Activated CD8-positive, alpha-beta T cell treated with anti-CD3 and anti-CD28 coated beads, Interleukin-2, amount 10 ng/mL, durations not matched to agents 7 days and 5 days (primary cell): ENCODE data around the gene AKAP17A. TPM values are rescaled to one million over a fixed set of nuclear protein-coding genes. Genes with fewer than 3 reads are reported as not detected.
"Not testable (repeated sequence)": the region's sequence is repeated elsewhere in the genome, so short reads cannot be mapped to it uniquely, and the experiment has no call there.

Source experiments
- ATAC-seq: fragments of 150-1000 bp; cut with Tn5 transposase; one replicate; pipeline ENCODE4 v1.10.0; 2021; ENCODE audit warnings: moderate library complexity
- CTCF ChIA-PET: fragments of 350-600 bp; sonication (Branson Sonifier 250); formaldehyde crosslinking; loops from one replicate; lab custom pipeline; 2021; ENCODE audit warnings: antibody characterized with exemption; lab: Charles Lee
- POLR2A ChIA-PET: fragments of 350-600 bp; sonication (Branson Sonifier 250); formaldehyde crosslinking; loops from one replicate; lab custom pipeline; 2021; ENCODE audit warnings: antibody characterized with exemption; lab: Charles Lee
- DNase-seq: peaks from one replicate; pipeline ENCODE4 v3.0.0-alpha.2; 2020
- H3K27ac Mint-ChIP-seq: one replicate; pipeline ENCODE4 v1.8.0; 2021; ENCODE audit warnings: mild to moderate bottlenecking, mixed read lengths
- H3K27me3 Mint-ChIP-seq: one replicate; pipeline ENCODE4 v1.8.0; 2021; ENCODE audit warnings: low read depth, mixed read lengths
- H3K36me3 Mint-ChIP-seq: one replicate; pipeline ENCODE4 v1.8.0; 2021; ENCODE audit warnings: low read depth, mixed read lengths
- H3K4me1 Mint-ChIP-seq: one replicate; pipeline ENCODE4 v1.8.0; 2021; ENCODE audit warnings: low read depth, mixed read lengths
- H3K4me3 Mint-ChIP-seq: one replicate; pipeline ENCODE4 v1.8.0; 2021; ENCODE audit warnings: mild to moderate bottlenecking, mixed read lengths
- H3K9me3 Mint-ChIP-seq: one replicate; pipeline ENCODE4 v1.8.0; 2022; ENCODE audit warnings: mixed read lengths; ENCODE audit not compliant: insufficient read depth
- total RNA-seq, 2 experiments: library from RNA; stranded (reverse); gene quantifications; one replicate each; pipeline ENCODE4 v1.2.3, GENCODE V29; 2021

AKAP17A gene
- total RNA-seq, 2 experiments from 2014 or later: 62.5 to 66.4 TPM

DNA sequence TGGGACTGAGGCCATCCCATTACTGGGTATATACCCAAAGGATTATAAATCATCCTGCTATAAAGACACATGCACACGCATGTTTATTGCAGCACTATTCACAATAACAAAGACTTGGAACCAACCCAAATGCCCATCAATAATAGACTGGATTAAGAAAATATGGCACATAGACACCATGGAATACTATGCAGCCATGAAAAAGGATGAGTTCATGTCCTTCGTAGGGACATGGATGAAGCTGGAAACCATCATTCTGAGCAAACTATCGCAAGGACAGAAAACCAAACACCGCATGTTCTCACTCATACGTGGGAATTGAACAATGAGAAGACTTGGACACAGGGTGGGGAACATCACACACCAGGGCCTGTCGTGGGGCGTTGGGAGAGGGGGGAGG, 27.3 kb upstream of the AKAP17A start:
- H3K27me3 Mint-ChIP-seq, H3K27ac Mint-ChIP-seq, H3K9me3 Mint-ChIP-seq, H3K36me3 Mint-ChIP-seq, CTCF ChIA-PET, POLR2A ChIA-PET, H3K4me3 Mint-ChIP-seq, ATAC-seq, DNase-seq: not testable (repeated sequence)
- H3K4me1 Mint-ChIP-seq: peaks cover 28% of the 10 kb centered on the region

DNA sequence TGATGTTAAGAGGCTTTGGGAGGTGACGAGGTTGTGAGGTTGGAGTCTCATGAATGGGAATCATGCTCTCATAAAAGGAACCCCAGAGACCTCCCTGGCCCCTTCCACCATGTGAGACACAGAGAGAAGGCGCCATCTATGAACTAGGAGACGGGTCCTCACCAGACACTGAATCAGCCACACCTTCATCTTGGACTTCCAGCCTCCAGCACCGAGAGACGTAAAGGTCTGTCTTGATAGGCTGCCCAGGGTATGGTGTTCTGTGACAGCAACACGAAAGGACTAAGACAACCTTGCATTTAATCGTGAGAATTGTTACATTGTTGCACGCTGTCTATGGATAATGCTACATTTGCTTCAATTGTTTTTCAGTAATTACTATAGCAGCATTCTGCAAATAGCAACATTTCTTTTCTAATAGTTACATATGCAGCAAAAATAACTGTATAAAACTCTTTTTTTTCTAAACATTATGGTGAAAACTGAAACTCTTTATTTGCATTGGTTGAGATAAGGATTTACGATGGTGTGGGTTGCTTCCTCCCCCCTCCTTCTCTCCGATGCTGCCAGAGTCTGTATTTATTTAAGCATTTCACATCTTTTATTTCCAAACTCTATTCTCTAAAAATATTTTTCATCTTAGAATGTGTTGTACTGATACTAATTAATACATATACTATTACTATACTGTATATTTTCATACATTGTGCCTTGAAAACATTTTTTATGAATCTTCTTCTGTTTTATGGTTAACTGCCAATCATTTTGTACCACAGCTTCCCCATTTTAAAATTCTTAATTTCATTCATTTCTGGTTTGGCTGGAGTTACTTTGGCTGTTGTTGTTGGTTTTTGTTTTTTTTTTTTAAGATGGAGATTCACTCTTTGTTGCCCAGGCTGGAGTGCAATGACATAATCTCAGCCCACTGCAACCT, 26.4 kb upstream of the AKAP17A start:
- no peaks in the 10 kb centered on the region for H3K9me3 Mint-ChIP-seq
- ChIA-PET POLR2A (no interaction called here), CTCF (no interaction called here)
- no peak overlapping the region for H3K27ac Mint-ChIP-seq
- H3K4me3 Mint-ChIP-seq: no peak overlapping the region
- H3K4me1 Mint-ChIP-seq: peaks cover 30% of the 10 kb centered on the region
- peaks cover 3% of the 10 kb centered on the region for H3K36me3 Mint-ChIP-seq
- no peaks in the 10 kb centered on the region for H3K27me3 Mint-ChIP-seq
- DNase-seq (peak; percentile 18), ATAC-seq (no peak)

DNA sequence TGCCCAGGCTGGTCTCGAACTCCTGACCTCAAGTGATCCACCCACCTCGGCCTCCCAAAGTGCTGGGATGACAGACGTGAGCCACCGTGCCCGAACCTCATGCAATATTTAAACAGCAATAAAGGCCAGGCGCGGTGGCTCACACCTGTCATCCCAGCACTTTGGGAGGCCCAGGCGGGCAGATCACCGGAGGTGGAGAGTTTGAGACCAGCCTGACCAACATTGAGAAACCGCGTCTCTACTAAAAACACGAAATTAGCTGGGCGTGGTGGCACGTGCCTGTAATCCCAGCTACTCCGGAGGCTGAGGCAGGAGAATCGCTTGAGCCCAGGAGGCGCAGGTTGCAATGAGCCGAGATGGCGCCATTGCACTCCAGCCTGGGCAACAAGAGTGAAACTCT, 17.2 kb upstream of the AKAP17A start:
- peaks cover 23% of the 10 kb centered on the region for H3K4me1 Mint-ChIP-seq
- POLR2A ChIA-PET, H3K4me3 Mint-ChIP-seq, H3K27ac Mint-ChIP-seq, H3K36me3 Mint-ChIP-seq, ATAC-seq, H3K27me3 Mint-ChIP-seq, H3K9me3 Mint-ChIP-seq, CTCF ChIA-PET, DNase-seq: not testable (repeated sequence)

DNA sequence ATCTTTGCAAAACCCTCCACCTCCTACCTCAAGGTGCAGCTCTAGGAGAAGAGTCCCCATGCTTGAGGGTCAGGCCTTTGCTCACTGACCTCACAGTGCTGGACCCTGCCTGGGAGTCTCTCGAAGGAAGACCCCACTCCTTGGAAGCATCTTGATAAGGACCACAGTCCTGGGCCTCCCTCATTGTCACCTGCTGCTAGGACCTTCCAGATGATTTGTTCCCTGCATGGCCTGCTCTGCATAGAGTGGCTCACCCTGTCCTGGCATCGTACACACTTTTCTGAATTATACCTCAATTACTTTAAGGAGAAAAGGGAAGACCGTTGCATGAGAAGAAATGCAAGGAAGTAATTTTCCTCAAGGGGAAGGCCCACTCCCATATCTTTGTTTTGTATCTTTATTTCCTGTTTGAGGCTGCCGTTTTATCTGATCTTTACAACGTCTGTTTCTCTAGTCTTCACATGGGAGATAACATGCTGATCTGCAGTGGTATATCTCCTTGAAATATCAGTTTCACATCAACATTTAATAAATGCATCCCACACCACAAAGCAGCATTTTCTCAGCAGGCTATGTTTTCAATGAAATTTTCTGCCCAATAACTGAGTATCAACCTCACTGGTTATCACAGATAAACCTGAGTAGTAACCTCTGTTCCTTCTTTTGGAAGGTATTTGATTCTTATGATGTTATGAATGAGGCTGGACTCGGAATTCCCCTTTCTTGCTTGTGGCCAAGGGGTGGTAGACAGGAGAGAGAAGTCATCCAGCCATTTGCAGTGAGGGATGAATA, 15.0 kb upstream of the AKAP17A start:
- Mint-ChIP-seq H3K27me3 (no peaks in the 10 kb centered on the region), H3K27ac (no peak overlapping the region), H3K4me3 (no peak overlapping the region), H3K36me3 (no peaks in the 10 kb centered on the region), H3K4me1 (peaks cover 14% of the 10 kb centered on the region), H3K9me3 (no peaks in the 10 kb centered on the region)
- no peak for DNase-seq
- ChIA-PET CTCF (no interaction called here), POLR2A (no interaction called here)
- peak; percentile 37 for ATAC-seq

DNA sequence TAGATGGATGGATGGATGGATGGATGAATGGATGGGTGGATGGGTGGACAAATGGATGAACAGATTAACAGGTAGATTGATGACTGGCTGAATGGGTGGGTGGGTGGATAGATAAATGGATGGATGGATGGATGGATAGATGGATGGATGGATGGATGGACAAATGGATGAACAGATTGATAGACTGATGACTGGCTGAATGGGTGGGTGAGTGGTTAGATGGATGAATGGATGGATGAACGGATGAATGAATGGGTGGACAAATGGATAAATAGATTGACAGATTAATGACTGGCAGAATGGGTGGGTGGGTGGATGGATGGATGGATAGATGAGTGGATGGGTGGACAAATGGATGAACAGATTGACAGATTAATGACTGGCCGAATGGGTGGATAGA, 13.6 kb upstream of the AKAP17A start:
- no peak overlapping the region for H3K4me3 Mint-ChIP-seq
- ChIA-PET CTCF (no interaction called here), POLR2A (no interaction called here)
- no peaks in the 10 kb centered on the region for H3K9me3 Mint-ChIP-seq
- no peak overlapping the region for H3K27ac Mint-ChIP-seq
- H3K36me3 Mint-ChIP-seq: no peaks in the 10 kb centered on the region
- DNase-seq (no peak), ATAC-seq (no peak)
- H3K27me3 Mint-ChIP-seq: no peaks in the 10 kb centered on the region
- peaks cover 13% of the 10 kb centered on the region for H3K4me1 Mint-ChIP-seq

DNA sequence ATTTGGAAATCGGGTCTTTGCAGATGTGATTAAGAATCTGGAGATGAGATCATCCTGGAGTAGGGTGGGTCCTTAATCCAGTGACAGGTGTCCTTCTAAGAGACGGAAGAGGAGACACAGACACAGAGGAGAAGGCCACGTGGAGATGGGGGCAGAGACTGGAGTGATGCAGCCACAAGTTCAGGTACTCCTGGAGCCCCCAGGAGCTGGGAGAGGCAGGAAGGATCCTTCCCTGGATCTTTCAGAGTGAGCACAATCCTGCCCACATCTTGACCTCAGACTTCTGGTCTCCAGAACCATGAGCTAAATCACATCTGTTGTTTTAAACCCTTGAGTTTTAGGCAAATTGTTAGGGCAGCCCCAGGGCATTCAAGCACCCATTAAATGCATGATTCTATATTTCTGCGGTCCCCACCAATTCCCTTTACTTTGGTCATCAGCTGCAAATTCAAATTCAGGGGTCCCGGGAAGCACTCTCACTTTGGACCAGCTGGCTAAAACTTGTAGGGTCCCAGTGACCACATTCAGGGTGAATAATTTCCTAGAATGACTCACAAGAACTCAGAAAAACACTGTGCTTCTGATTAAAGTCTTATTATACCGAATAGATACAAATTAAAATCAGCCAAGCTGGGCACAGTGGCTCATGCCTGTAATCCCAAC, 12.8 kb upstream of the AKAP17A start:
- no peaks in the 10 kb centered on the region for H3K9me3 Mint-ChIP-seq
- H3K27me3 Mint-ChIP-seq: no peaks in the 10 kb centered on the region
- no peak overlapping the region for H3K4me3 Mint-ChIP-seq
- ATAC-seq (no peak), DNase-seq (no peak)
- no peaks in the 10 kb centered on the region for H3K36me3 Mint-ChIP-seq
- POLR2A ChIA-PET: no interaction called here
- no peak overlapping the region for H3K27ac Mint-ChIP-seq
- CTCF ChIA-PET: no interaction called here
- peaks cover 21% of the 10 kb centered on the region for H3K4me1 Mint-ChIP-seq

DNA sequence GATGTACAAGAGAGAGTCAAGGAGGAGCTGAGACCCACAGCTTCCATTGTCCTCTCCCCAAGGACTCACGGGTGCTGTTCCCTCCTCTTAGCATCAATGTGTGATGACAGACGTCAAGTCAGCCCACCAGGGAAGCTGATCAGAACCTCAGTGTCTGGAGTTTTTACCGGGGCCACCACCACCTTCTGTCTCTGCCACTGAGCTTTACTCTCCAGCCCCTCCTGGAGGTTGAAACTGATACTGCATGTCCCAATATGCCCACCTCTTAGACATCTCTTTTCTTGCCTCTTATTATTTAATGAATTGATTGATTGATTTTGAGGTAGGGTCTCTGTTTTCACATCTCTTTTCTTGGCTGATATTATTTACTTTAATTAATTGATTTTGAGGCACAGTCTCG, 10.3 kb upstream of the AKAP17A start:
- Mint-ChIP-seq H3K9me3 (no peaks in the 10 kb centered on the region), H3K27ac (no peak overlapping the region), H3K27me3 (no peaks in the 10 kb centered on the region), H3K36me3 (no peaks in the 10 kb centered on the region), H3K4me1 (peaks cover 24% of the 10 kb centered on the region), H3K4me3 (no peak overlapping the region)
- ChIA-PET CTCF (no interaction called here), POLR2A (no interaction called here)
- ATAC-seq (peak; percentile 70), DNase-seq (peak; percentile 91)

DNA sequence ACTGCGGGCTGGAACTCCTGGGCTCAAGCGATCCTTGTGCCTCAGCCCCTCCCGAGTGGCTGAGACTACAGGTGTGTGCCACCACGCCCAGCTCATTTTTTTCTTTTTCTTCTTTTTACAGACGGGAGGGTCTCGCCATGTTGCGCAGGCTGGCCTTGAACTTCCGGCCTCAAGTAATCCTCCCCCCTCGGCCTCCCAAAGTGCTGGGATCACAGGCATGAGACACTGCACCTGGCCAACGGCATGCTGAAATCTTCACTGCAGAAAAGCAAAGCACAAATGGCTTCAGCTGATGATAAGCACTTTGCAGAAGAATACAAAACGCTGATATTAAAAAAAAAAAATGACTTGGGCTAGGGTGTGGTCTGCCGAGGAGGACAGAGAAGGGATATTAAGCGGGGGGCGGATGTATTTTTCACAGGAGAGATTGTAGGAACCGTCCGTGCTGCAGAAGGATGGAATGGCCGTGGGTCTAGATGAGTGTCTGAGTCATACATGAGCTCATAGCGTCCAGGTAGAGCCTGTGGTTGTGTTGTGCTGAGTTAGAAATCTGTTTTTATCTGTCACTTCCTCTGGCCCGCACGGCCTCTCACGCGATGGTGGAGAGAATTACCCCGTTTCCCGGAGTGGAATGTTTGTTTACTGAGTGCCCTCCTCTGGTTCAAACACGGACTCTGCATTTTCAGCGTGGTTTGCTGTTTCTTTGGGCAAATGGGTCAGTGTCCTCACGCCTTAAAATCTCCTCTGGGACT, 8.5 kb upstream of the AKAP17A start:
- Mint-ChIP-seq H3K4me1 (peaks cover 29% of the 10 kb centered on the region), H3K9me3 (no peaks in the 10 kb centered on the region), H3K27ac (peak overlapping the region; percentile 59), H3K36me3 (no peaks in the 10 kb centered on the region), H3K27me3 (no peaks in the 10 kb centered on the region), H3K4me3 (peak overlapping the region; percentile 9)
- DNase-seq (peak; percentile 75), ATAC-seq (peak; percentile 80)
- CTCF ChIA-PET: no interaction called here
- POLR2A ChIA-PET: no interaction called here

DNA sequence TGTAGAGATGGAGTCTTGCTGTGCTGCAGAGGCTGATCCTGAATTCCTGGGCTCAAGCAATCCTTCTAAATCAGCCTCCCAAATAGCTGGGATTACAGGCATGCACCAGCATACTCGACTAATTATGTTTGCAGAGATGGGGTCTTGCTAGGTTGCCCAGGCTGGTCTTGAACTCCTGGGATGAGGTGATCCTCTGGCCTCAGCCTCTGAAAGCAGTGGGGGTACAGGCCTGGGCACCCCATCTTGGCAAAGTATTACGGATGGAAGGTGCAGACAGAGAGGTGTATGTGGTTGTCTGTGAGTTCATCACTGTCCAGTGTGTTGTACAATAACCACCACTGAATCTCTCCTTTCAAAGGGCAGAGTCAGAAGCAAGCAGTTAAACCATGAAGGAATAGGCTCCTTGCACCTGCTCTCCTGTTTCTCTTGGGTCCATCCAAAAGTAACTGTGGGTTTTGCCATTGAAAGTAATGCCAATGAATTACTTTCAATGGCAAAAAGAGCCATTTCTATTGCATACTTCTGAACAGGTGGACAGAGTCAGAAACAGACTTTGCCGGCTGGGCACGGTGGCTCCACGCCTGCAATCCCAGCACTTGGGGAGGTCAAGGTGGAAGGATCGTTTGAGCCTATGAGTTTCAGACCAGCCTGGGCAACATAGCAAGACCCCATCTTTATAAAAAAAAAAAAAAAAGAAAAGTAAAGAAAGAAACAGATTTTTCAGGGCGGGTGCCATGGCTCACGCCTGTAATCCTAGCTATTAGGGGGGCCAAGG, 7.0 kb upstream of the AKAP17A start:
- DNase-seq: no peak
- no peak overlapping the region for H3K4me3 Mint-ChIP-seq
- no peaks in the 10 kb centered on the region for H3K36me3 Mint-ChIP-seq
- H3K27me3 Mint-ChIP-seq: no peaks in the 10 kb centered on the region
- H3K4me1 Mint-ChIP-seq: peaks cover 28% of the 10 kb centered on the region
- ChIA-PET POLR2A (no interaction called here), CTCF (no interaction called here)
- ATAC-seq: no peak
- no peaks in the 10 kb centered on the region for H3K9me3 Mint-ChIP-seq
- H3K27ac Mint-ChIP-seq: no peak overlapping the region

DNA sequence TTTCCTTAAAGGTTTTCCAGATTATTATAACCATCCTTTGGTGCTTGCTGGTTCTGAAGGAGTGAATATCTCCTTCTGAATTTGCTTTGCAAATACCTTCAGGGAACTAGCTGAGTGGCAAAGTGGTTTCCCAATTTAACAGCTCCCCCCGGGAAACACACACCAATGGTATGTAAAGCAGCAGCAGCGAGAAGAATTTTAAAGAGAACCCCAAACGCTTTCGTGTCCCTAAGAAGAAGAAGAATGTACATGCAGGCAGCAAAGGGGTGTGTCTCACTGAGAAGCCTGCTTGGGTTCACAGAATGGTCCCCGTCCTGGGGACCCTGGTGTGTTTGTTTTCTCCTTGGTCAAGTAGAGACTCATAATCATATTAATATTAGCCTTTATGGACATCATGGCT, 4.2 kb upstream of the AKAP17A start:
- ChIA-PET POLR2A (no interaction called here), CTCF (no interaction called here)
- H3K36me3 Mint-ChIP-seq: no peaks in the 10 kb centered on the region
- no peaks in the 10 kb centered on the region for H3K9me3 Mint-ChIP-seq
- peaks cover 27% of the 10 kb centered on the region for H3K4me1 Mint-ChIP-seq
- DNase-seq (no peak), ATAC-seq (no peak)
- no peak overlapping the region for H3K27ac Mint-ChIP-seq
- no peak overlapping the region for H3K4me3 Mint-ChIP-seq
- H3K27me3 Mint-ChIP-seq: no peaks in the 10 kb centered on the region
